GM12865 (cell line): ENCODE data around the gene CDH13.

Experiments
- DNase-seq: peaks from one replicate; pipeline ENCODE4 v3.0.0; 2010; ENCODE audit warnings: low read depth
- H3K4me3 ChIP-seq: 2 replicates; pipeline ENCODE4 v1.5.1; 2011; ENCODE audit warnings: mild to moderate bottlenecking, low read depth, low read length, control low read depth
- CTCF ChIP-seq: IDR thresholded peaks from 2 replicates; pipeline ENCODE4 v1.5.1; 2011; ENCODE audit warnings: low read length, control low read depth, low read depth, inconsistent platforms; ENCODE audit not compliant: insufficient read depth; ENCODE audit errors: missing control alignments

The CDH13 gene

GRCh38 chr16:82937926-82938520, 311.3 kb downstream of the CDH13 start:
- no peak for TF ChIP-seq CTCF
- no peak for DNase-seq
- H3K4me3 ChIP-seq, result no peak overlapping the region

- DNase-seq, result no peak
- no peak overlapping the region for H3K4me3 ChIP-seq
- TF ChIP-seq CTCF, result no peak
Observed at GRCh38 chr16:82943371-82943770, 316.6 kb downstream of the CDH13 start.

- H3K4me3 ChIP-seq, result no peak overlapping the region
- TF ChIP-seq CTCF, result no peak
- DNase-seq, result no peak
Observed at GRCh38 chr16:82945420-82946101, 318.8 kb downstream of the CDH13 start.

GRCh38 chr16:82947698-82948097, 320.9 kb downstream of the CDH13 start:
- H3K4me3 ChIP-seq, result no peak overlapping the region
- no peak for TF ChIP-seq CTCF
- DNase-seq, result no peak

- TF ChIP-seq CTCF, result no peak
- DNase-seq, result no peak
- H3K4me3 ChIP-seq, result no peak overlapping the region
Observed at GRCh38 chr16:82949016-82949415, 322.2 kb downstream of the CDH13 start.

GRCh38 chr16:82953517-82953916, 326.7 kb downstream of the CDH13 start:
- no peak for TF ChIP-seq CTCF
- DNase-seq, result no peak
- no peak overlapping the region for H3K4me3 ChIP-seq
